ENCODE results near the gene KIF19. TPM values are rescaled to one million over a fixed set of nuclear protein-coding genes. Genes with fewer than 3 reads are reported as not detected.
"Not testable (repeated sequence)": the region's sequence is repeated elsewhere in the genome, so short reads cannot be mapped to it uniquely, and the experiment has no call there.

The KIF19 gene
- polyA plus RNA-seq = 1 to 10 TPM; 1.9 to 6.1 (median 4.1) TPM

- H3K9me3 Mint-ChIP-seq = no peaks in the 10 kb centered on the region
- DNase-seq = peak; percentile 58 to 66 (median 64)
- peak within 1 kb of the TSS in 5 of 6 donors; percentile 21 to 75 (median 66) for H3K27ac Mint-ChIP-seq
- peak within 1 kb of the TSS; percentile 45 to 76 (median 71) for H3K4me3 Mint-ChIP-seq
- peaks cover 0 to 9% (median 4%) of the 10 kb centered on the region in 3 donors for H3K27me3 Mint-ChIP-seq (ENCODE audit: low read depth in 3 of 3)
- H3K36me3 Mint-ChIP-seq = no peaks in the 10 kb centered on the region
- peaks cover 28 to 45% of the 10 kb centered on the region in 2 donors for H3K4me1 Mint-ChIP-seq
These were observed at the start of gene KIF19 for GRCh38 chr17:74325743-74326379. Gene KIF19, plus strand, starts transcription at chr17:74326226. Its CDS starts 124 bp downstream, at chr17:74326350.

- peak overlapping the region in 1 of 5 donors; percentile 47 for H3K4me3 Mint-ChIP-seq
- H3K27me3 Mint-ChIP-seq (ENCODE audit: low read depth in 3 of 3) = peaks cover 0 to 11% (median 6%) of the 10 kb centered on the region in 3 donors
- H3K4me1 Mint-ChIP-seq = peaks cover 34 to 53% of the 10 kb centered on the region in 2 donors
- no peaks in the 10 kb centered on the region for H3K9me3 Mint-ChIP-seq
- DNase-seq = no peak
- H3K36me3 Mint-ChIP-seq = peaks cover 0 to 6% (median 0%) of the 10 kb centered on the region in 3 donors
- peak overlapping the region in 4 of 6 donors; percentile 62 to 85 (median 78) for H3K27ac Mint-ChIP-seq
These were observed 49.5 kb upstream of the KIF19 start for GRCh38 chr17:74276541-74277009.

- H3K36me3 Mint-ChIP-seq = peaks cover 0 to 6% (median 0%) of the 10 kb centered on the region in 3 donors
- peaks cover 42 to 62% of the 10 kb centered on the region in 2 donors for H3K4me1 Mint-ChIP-seq
- peaks cover 5 to 12% (median 6%) of the 10 kb centered on the region in 3 donors for H3K27me3 Mint-ChIP-seq (ENCODE audit: low read depth in 3 of 3)
- H3K27ac Mint-ChIP-seq = peak overlapping the region in 4 of 6 donors; percentile 12 to 68 (median 35)
- DNase-seq = no peak
- no peak overlapping the region for H3K4me3 Mint-ChIP-seq
- no peaks in the 10 kb centered on the region for H3K9me3 Mint-ChIP-seq
These were observed 48.1 kb upstream of the KIF19 start for GRCh38 chr17:74277935-74278334.

GRCh38 chr17:74279617-74280016 is 46.4 kb upstream of the KIF19 start:
- Mint-ChIP-seq H3K4me3 (peak overlapping the region; percentile 2 to 71 (median 45)), H3K27ac (peak overlapping the region; percentile 85 to 100 (median 96)), H3K27me3 (ENCODE audit: low read depth in 3 of 3) (peaks cover 0 to 10% (median 9%) of the 10 kb centered on the region in 3 donors), H3K4me1 (peaks cover 38 to 58% of the 10 kb centered on the region in 2 donors)
- not testable (repeated sequence) for H3K9me3 Mint-ChIP-seq, DNase-seq, H3K36me3 Mint-ChIP-seq

- H3K4me1 Mint-ChIP-seq = peaks cover 38 to 58% of the 10 kb centered on the region in 2 donors
- DNase-seq = peak; percentile 65 to 79 (median 76)
These were observed 45.9 kb upstream of the KIF19 start for GRCh38 chr17:74280093-74280513.

GRCh38 chr17:74281799-74282198 is 44.2 kb upstream of the KIF19 start:
- H3K27ac Mint-ChIP-seq = peak overlapping the region; percentile 92 to 100 (median 100)
- H3K36me3 Mint-ChIP-seq = peaks cover 0 to 6% (median 0%) of the 10 kb centered on the region in 3 donors
- no peaks in the 10 kb centered on the region for H3K9me3 Mint-ChIP-seq
- H3K4me1 Mint-ChIP-seq = peaks cover 38 to 50% of the 10 kb centered on the region in 2 donors
- no peak for DNase-seq
- H3K27me3 Mint-ChIP-seq (ENCODE audit: low read depth in 3 of 3) = peaks cover 0 to 9% (median 4%) of the 10 kb centered on the region in 3 donors
- peak overlapping the region in 1 of 5 donors; percentile 82 for H3K4me3 Mint-ChIP-seq

More at GRCh38 chr17:74280093-74280513, 45.9 kb upstream of the KIF19 start:
- H3K27ac Mint-ChIP-seq = peak overlapping the region; percentile 85 to 100 (median 96)
- H3K4me3 Mint-ChIP-seq = peak overlapping the region; percentile 2 to 71 (median 45)
- H3K9me3 Mint-ChIP-seq = no peaks in the 10 kb centered on the region
- peaks cover 0 to 6% (median 0%) of the 10 kb centered on the region in 3 donors for H3K36me3 Mint-ChIP-seq
- H3K27me3 Mint-ChIP-seq (ENCODE audit: low read depth in 3 of 3) = peaks cover 0 to 10% (median 9%) of the 10 kb centered on the region in 3 donors

- Mint-ChIP-seq H3K4me1 (peaks cover 38 to 49% of the 10 kb centered on the region in 2 donors), H3K4me3 (peak overlapping the region; percentile 63 to 85 (median 82)), H3K27ac (peak overlapping the region; percentile 92 to 100 (median 100))
- not testable (repeated sequence) for H3K27me3 Mint-ChIP-seq (ENCODE audit: low read depth in 3 of 3); H3K36me3 Mint-ChIP-seq; H3K9me3 Mint-ChIP-seq; DNase-seq
These were observed 43.8 kb upstream of the KIF19 start for GRCh38 chr17:74282274-74282586.

- peak; percentile 57 to 72 (median 67) for DNase-seq
- Mint-ChIP-seq H3K27me3 (ENCODE audit: low read depth in 3 of 3) (peaks cover 0 to 9% (median 4%) of the 10 kb centered on the region in 3 donors), H3K4me1 (peaks cover 38 to 49% of the 10 kb centered on the region in 2 donors), H3K4me3 (peak overlapping the region; percentile 63 to 85 (median 82)), H3K9me3 (no peaks in the 10 kb centered on the region), H3K36me3 (peaks cover 0 to 6% (median 0%) of the 10 kb centered on the region in 3 donors), H3K27ac (peak overlapping the region; percentile 92 to 100 (median 100))
These were observed 43.2 kb upstream of the KIF19 start for GRCh38 chr17:74282587-74283370.

- peaks cover 0 to 9% (median 4%) of the 10 kb centered on the region in 3 donors for H3K27me3 Mint-ChIP-seq (ENCODE audit: low read depth in 3 of 3)
- peak overlapping the region; percentile 63 to 85 (median 82) for H3K4me3 Mint-ChIP-seq
- H3K36me3 Mint-ChIP-seq = peaks cover 0 to 6% (median 0%) of the 10 kb centered on the region in 3 donors
- no peaks in the 10 kb centered on the region for H3K9me3 Mint-ChIP-seq
- H3K4me1 Mint-ChIP-seq = peaks cover 40 to 49% of the 10 kb centered on the region in 2 donors
- H3K27ac Mint-ChIP-seq = peak overlapping the region; percentile 92 to 100 (median 100)
- DNase-seq = no peak
These were observed 42.7 kb upstream of the KIF19 start for GRCh38 chr17:74283371-74283673.

- Mint-ChIP-seq H3K9me3 (no peaks in the 10 kb centered on the region), H3K4me1 (peaks cover 25 to 27% of the 10 kb centered on the region in 2 donors), H3K36me3 (no peaks in the 10 kb centered on the region), H3K27ac (peak overlapping the region in 3 of 6 donors; percentile 20 to 58 (median 53)), H3K4me3 (no peak overlapping the region), H3K27me3 (ENCODE audit: low read depth in 3 of 3) (peaks cover 0 to 9% (median 6%) of the 10 kb centered on the region in 3 donors)
- no peak for DNase-seq
These were observed 38.9 kb upstream of the KIF19 start for GRCh38 chr17:74287031-74287602.

- Mint-ChIP-seq H3K27me3 (ENCODE audit: low read depth in 3 of 3) (peaks cover 0 to 3% (median 0%) of the 10 kb centered on the region in 3 donors), H3K4me3 (peak overlapping the region in 1 of 5 donors; percentile 67), H3K36me3 (no peaks in the 10 kb centered on the region), H3K27ac (peak overlapping the region in 3 of 6 donors; percentile 1 to 95 (median 75)), H3K9me3 (no peaks in the 10 kb centered on the region), H3K4me1 (peaks cover 11 to 14% of the 10 kb centered on the region in 2 donors)
- no peak for DNase-seq
These were observed 37.2 kb upstream of the KIF19 start for GRCh38 chr17:74288785-74289184.

GRCh38 chr17:74289688-74290087 is 36.3 kb upstream of the KIF19 start:
- Mint-ChIP-seq H3K27ac (peak overlapping the region in 1 of 6 donors; percentile 95), H3K4me3 (no peak overlapping the region), H3K4me1 (peaks cover 7 to 12% of the 10 kb centered on the region in 2 donors), H3K36me3 (no peaks in the 10 kb centered on the region), H3K27me3 (ENCODE audit: low read depth in 3 of 3) (peaks cover 0 to 3% (median 0%) of the 10 kb centered on the region in 3 donors), H3K9me3 (no peaks in the 10 kb centered on the region)
- no peak for DNase-seq

GRCh38 chr17:74290340-74290739 is 35.7 kb upstream of the KIF19 start:
- no peak for DNase-seq
- Mint-ChIP-seq H3K36me3 (no peaks in the 10 kb centered on the region), H3K27me3 (ENCODE audit: low read depth in 3 of 3) (peaks cover 0 to 4% (median 0%) of the 10 kb centered on the region in 3 donors), H3K9me3 (no peaks in the 10 kb centered on the region), H3K4me1 (peaks cover 2 to 7% of the 10 kb centered on the region in 2 donors), H3K4me3 (no peak overlapping the region), H3K27ac (peak overlapping the region in 1 of 6 donors; percentile 19)
